HG03460 (cell line): ENCODE measurements around the gene TMEM39B.

Experiments used
- ATAC-seq: cut with Tn5 transposase; IDR thresholded peaks from one replicate; pipeline ENCODE4 v1.9.1; 2021; ENCODE audit not compliant: unreplicated experiment

Gene TMEM39B

DNA sequence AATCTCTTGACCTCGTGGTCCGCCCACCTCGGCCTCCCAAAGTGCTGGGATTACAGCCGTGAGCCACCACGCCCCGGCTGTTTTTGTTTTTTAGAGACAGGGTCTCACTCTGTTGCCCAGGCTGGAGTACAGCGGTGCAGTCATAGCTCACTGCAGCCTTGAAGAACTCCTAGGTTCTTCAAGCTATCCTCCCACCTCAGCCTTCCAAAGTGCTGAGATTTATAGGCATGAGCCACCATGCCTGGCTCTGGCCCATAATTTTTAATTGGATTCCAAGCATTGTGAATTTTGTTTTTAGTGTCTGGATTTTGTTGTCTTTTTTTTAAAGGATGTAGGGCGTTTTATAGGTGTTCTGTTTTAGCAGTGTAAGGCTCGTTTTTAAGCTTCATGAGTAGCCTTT, 78.1 kb downstream of the TMEM39B start:
- no peak for ATAC-seq

DNA sequence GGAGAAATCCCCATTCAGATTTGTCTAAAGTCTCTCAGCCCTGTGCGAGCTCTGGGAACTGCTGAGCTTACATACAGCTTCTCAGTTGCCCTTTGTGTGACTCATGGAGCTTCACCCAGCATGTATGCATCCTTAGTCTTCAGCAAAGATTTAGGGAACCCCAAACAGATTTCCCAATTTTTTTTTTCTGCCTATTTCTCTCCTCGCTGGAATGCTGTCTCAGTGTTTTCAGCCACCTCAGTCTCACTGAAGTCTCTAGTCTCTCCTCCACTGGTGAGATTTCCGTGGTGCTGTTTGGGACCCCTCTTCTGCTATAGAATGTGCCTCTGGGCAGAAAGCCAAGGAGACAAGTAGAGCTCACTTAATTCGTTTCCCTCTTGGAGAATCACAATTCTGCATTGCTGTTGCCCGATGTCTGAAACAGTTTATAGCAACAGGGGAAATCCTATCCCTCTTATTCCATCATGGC, 78.6 kb downstream of the TMEM39B start:
- ATAC-seq, result no peak
